ENCODE data around the gene GNA14.

GNA14 gene

DNA sequence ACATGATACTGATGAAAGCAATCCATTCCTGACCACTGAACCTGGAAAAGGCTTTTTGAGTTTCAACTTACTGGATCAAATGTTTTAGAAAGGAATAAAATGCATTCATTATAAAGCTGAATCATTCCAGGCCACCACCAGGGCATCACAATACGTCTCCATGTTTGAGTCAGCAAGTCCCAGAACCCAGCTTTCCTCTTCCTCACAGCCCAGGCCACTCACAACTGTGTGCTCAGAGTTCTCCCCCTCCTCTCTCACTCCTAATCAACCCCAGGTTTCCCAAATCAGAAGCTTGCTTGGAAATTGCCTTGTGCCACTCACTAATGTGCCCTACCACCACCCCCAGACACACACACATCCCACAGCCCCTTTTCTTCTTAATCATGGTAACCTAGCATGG lies 91.7 kb downstream of the GNA14 start:
- TF ChIP-seq, protein P1, sequence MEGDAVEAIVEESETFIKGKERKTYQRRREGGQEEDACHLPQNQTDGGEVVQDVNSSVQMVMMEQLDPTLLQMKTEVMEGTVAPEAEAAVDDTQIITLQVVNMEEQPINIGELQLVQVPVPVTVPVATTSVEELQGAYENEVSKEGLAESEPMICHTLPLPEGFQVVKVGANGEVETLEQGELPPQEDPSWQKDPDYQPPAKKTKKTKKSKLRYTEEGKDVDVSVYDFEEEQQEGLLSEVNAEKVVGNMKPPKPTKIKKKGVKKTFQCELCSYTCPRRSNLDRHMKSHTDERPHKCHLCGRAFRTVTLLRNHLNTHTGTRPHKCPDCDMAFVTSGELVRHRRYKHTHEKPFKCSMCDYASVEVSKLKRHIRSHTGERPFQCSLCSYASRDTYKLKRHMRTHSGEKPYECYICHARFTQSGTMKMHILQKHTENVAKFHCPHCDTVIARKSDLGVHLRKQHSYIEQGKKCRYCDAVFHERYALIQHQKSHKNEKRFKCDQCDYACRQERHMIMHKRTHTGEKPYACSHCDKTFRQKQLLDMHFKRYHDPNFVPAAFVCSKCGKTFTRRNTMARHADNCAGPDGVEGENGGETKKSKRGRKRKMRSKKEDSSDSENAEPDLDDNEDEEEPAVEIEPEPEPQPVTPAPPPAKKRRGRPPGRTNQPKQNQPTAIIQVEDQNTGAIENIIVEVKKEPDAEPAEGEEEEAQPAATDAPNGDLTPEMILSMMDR (IDR thresholded peaks at IDR 0.05; ENCODE audit: low read depth, low read length, missing control alignments), result no peak

DNA sequence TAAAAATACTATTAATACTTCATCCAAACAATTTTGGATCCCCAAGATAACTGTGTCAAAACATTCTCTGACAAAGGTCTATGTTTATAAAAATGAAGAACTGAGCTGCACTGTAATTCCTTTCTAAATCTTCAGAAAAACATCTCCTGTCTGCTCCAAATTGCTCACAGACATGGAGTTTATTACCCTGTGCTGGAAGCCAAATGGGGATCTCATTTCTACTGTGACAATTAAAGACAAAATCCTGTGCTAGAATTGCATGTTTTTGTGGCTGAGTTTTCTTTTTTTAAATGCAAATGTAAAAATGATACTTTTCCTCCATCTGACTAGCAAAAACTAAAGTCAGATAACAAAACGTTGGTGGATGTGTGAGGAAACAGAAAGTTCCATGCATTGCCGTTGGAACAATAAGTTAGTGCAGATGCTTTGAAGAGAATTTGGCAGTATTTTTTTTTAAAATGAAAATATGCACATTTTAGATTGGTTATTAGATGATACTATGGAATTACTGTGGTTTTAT lies 93.5 kb downstream of the GNA14 start:
- TF ChIP-seq, protein P1 (IDR thresholded peaks at IDR 0.05; ENCODE audit: low read depth, low read length, missing control alignments), result no peak
- DNase-seq (ENCODE audit: extremely low read depth, low read depth), result no peak
- no peak overlapping the region for H3K4me3 ChIP-seq (replicated peaks; ENCODE audit: low read depth, low read length)

More for the DNA sequence above, 91.7 kb downstream of the GNA14 start:
- no peak for DNase-seq (ENCODE audit: extremely low read depth, low read depth)
- no peak overlapping the region for H3K4me3 ChIP-seq (replicated peaks; ENCODE audit: low read depth, low read length)

DNA sequence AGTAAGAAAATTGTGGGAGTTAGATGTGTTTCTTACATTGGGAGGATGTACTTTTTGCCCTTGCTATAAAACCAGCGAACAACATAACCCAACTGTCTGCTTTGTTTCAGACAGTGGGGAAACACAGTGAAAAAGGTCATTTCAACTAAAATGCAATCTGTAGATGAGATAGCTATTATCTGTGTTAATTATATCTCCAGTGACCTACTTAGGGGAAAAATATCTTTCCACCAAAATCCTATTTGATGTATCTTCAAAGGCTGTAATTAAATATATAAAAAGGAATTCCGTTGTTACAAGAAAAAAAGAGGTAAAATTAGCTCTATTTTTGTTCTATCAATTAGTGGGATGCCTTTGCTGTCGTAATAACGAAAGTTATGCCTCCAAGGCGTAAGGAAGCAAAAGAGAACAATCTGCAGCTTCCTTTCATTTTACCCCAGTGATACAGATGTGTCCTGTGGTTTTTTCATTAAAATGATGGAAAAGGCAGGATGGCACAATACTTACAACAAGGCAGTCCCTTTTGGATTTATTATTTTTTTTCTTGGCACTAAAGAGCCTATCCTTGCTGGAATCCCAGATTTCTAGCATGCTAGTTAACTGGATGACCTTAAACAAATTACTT lies 100.9 kb downstream of the GNA14 start:
- TF ChIP-seq, protein P1 (IDR thresholded peaks at IDR 0.05; ENCODE audit: low read depth, low read length, missing control alignments), result no peak
- H3K4me3 ChIP-seq (replicated peaks; ENCODE audit: low read depth, low read length), result no peak overlapping the region
- DNase-seq (ENCODE audit: extremely low read depth, low read depth), result no peak

DNA sequence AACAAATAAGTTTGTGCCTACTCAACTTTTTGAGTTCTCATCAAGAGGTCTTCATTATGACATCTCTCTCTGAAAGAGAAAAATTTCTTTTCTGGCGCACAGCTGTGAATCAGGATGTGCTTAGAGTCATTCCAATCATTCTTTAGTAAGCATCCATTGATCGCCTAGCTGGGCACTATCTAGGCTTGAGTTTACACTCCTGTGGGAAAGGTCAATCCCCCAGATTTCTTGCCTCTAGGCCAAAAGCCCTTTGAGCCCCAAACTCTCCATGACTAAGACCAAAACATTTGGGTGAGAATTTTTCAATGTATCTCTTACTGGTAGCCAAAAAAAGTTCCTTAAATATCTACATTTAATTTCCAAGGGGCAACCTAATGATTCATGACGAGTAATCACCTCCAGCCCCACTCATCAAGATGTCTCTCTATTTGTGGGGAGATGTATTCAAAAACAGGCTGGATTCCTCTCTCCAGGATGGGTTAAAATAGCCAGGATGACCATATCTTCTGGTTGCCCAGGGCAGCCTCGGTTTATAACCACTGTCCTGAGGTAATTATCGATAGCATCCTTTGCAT lies 101.7 kb downstream of the GNA14 start:
- TF ChIP-seq, protein P1 (IDR thresholded peaks at IDR 0.05; ENCODE audit: low read depth, low read length, missing control alignments), result no peak
- H3K4me3 ChIP-seq (replicated peaks; ENCODE audit: low read depth, low read length), result no peak overlapping the region
- DNase-seq (ENCODE audit: extremely low read depth, low read depth), result no peak

DNA sequence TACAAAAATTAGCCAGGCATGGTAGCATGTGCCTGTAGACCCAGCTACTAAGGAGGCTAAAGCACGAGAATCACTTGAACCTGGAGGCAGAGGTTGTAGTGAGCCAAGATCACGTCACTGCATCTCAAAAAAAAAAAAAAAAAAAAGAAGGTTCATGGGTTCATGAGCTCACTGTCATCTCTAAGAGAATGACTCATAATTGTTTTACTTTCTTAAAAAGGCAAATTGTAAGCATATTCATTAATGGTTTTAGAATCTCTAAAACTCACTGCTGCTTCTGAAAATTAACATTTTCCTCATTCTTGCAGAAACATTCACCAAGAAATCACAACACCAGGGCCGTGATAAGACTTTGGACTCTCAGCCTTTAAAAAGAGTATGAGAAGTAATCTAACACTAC lies 103.6 kb downstream of the GNA14 start:
- TF ChIP-seq, protein P1 (IDR thresholded peaks at IDR 0.05; ENCODE audit: low read depth, low read length, missing control alignments), result no peak
- H3K4me3 ChIP-seq (replicated peaks; ENCODE audit: low read depth, low read length), result no peak overlapping the region
- DNase-seq (ENCODE audit: extremely low read depth, low read depth), result no peak

DNA sequence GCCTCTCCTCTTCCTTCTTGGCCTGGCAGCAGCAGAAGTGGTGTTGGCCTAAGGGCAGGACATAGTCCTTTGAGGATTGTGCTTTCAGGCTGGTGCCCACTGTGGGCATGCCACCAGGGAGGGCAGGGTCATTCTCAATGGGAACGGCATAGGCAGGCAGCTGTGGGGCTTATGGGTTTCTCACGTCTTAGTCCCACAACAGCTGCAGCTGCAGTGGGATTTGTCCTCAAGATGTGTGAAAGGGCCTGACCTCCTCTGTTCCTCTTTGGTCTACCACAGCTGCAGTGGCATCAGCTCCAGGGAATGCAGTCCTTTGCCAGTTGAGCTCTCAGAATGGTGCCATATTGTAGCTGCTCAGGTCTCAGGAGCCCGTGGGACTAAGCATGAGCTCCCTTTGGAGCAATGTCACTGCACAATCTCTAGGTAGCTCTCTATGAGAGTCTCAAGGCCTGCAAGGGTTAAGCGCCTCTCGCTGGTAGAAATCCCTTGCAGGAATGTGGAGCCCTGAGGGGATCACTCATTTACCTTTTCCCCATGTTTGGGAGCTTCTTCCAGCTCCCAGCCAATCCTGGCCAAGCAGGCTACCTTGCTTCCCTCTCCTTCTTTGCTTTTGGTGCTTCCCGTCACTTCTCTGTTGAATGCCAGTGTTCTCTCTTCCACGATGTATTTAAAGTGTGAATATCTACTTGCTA lies 104.8 kb downstream of the GNA14 start:
- no peak overlapping the region for H3K4me3 ChIP-seq (replicated peaks; ENCODE audit: low read depth, low read length)
- no peak for DNase-seq (ENCODE audit: extremely low read depth, low read depth)
- TF ChIP-seq, protein P1 (IDR thresholded peaks at IDR 0.05; ENCODE audit: low read depth, low read length, missing control alignments), result no peak
